GM19328 (cell line): ENCODE measurements around the gene PABPN1L.

Experiments
- ATAC-seq: cut with Tn5 transposase; IDR thresholded peaks from one replicate; pipeline ENCODE4 v1.9.1; 2021; ENCODE audit warnings: mild to moderate bottlenecking, moderate library complexity; ENCODE audit not compliant: unreplicated experiment

Gene PABPN1L

DNA sequence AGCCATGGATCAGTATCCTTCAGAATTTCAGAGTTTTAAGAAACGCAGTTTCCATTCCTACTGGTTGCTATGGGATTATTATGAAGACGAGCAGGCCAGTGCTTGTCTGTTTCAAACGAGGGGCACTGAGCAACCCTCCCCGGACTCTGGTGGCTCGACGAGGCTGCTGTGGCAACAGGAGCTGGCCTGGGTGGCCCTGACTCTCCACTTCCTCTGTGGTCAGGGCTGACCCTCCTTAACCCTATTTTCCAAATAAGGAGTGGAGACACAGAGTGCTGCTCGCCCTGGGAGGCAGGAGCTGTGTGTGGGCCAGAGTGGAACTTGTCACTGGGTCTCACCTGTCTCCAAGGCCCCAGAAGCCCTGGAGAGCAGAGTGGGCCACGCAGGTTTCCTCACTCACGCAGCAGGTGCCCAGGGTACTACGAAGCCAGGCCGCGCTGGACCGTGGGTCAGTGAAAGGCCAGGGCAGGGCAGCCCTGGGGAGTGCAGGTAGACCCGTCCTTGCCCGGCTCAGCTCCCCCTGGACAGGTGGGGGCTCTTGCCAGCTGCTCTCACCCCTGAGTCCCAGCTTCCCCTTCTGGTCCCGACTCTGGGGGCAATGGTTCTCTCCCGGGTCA, 13.0 kb downstream of the PABPN1L start:
- ATAC-seq: no peak

DNA sequence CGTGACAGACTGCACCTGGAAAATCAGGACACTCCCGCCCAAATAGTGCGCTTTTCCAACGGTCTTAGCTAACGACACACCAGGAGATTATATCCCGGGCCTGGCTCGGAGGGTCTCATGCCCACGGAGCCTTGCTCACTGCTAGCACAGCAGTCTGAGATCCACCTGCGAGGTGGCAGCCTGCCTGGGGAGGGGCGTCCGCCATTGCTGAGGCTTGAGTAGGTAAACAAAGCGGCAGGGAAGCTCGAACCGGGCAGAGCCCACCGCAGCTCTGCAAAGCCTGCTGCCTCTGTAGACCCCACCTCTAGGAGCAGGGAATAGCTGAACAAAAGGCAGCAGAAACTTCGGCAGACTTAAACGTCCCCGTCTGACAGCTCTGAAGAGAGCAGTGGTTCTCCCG, 14.8 kb downstream of the PABPN1L start:
- ATAC-seq: no peak

DNA sequence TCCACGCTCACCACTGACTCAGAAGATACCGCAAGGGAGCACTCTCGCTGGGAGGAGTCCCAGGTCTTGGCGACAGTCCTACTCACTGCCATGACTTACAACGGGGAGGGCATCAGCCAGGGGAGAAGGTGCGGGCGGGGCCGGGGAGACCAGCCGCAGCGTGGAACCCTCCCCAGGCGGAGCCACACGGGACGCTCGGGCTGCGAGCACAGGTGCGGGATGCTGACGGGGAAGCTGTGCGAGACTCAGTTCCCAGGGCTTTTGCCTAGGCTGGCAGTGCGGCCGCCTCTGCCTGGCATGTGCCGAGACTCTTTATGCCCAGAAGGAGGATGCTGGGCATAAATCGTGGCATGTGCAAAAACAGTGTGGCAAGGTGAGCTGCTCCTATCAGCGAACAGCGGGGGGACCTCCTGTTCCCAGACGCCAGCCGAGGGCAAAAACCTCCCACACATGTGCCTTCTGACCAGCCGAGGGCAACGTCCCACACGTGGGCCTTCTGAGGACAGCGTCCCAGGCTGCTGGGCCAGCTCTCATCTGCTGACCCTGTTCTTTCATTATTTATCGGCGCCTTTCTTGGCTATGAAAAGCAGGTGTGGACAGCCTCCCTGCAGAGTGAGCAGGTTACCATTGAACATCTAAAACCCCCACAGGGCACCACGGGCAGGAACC, 15.8 kb downstream of the PABPN1L start:
- no peak for ATAC-seq

DNA sequence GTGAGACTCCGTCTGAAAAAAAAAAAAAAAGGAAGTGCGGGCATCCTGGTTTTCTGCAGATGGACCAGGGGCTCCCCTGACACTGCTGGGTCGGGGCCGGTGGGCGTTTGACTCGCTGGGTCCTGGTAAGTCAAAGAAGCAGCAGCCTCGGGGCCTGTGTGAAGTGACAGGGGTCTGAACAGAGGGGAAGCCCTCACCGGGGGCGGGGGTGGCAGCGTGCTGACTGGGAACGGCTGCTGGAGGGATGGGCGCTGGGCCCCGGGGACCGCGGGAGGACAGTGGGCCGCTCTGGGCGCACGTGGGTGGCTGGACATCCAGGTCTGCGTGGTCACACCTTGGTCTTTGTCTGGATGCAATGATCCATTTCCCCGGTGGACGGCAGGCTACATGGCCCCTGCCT, 17.9 kb downstream of the PABPN1L start:
- no peak for ATAC-seq

- ATAC-seq: no peak
Measured at GRCh38 chr16:88847654-88848053, 18.8 kb downstream of the PABPN1L start.

GRCh38 chr16:88846088-88846487, 20.4 kb downstream of the PABPN1L start:
- ATAC-seq: no peak

- ATAC-seq: no peak
Measured at GRCh38 chr16:88844419-88845036, 21.9 kb downstream of the PABPN1L start.

DNA sequence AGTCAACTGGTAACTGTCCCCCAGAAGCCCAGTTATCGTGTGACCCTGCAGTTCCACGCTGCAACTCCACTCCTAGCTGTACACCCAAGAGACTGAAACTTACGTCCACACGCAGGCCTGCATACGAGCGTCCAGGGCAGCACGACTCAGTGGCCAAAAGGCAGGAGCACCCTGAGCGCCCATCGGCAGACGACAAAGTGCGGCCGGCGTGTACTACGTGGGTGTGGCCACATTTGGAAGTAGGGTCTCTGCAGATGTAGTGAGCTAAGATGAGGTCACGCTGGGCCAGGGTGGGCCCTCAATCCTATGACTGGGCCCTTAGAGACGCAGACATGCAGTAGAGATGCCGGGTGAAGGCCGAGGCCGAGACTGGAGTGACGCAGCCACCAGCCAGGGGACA, 23.2 kb downstream of the PABPN1L start:
- no peak for ATAC-seq

- no peak for ATAC-seq
Measured at GRCh38 chr16:88842806-88843205, 23.7 kb downstream of the PABPN1L start.

- ATAC-seq: no peak
Measured at GRCh38 chr16:88842308-88842756, 24.1 kb downstream of the PABPN1L start.

DNA sequence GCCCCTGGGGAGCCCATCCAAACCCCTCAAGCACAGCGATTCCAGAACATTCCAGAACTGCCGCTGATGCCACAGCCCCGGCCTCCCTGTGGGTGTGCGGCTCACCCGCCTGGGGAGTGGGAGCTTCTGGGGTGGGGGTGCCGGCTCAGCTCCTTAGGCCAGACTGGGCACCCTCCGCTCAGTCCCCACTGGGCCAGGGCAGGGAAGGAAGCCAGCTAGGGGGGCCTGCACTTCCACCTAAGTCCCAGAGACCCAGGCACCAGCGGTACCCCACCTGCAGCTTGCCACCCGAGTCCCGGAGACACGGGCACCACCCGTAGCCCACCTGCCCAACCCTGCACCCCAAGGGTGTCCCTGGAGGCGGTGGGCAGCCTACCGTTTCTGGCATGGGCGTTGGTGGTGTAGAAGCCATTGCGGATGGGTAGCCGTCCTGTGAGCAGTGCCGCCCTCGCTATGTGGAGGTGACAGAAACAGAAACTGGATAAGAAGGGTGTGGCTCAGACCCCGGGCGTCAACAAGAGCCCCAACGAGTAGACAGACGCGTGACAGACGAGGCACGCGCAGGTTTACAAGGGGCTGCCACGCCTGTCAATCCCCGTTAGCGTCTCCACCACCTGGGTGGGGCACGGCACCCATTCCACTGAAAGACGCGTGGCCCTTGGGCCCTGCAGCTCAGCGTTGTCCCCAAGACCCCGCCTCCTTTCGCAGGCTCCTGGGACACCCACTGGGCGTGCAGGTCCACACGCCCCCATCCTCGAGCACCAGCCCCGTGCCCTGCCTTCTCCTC, 24.7 kb downstream of the PABPN1L start:
- ATAC-seq: no peak

DNA sequence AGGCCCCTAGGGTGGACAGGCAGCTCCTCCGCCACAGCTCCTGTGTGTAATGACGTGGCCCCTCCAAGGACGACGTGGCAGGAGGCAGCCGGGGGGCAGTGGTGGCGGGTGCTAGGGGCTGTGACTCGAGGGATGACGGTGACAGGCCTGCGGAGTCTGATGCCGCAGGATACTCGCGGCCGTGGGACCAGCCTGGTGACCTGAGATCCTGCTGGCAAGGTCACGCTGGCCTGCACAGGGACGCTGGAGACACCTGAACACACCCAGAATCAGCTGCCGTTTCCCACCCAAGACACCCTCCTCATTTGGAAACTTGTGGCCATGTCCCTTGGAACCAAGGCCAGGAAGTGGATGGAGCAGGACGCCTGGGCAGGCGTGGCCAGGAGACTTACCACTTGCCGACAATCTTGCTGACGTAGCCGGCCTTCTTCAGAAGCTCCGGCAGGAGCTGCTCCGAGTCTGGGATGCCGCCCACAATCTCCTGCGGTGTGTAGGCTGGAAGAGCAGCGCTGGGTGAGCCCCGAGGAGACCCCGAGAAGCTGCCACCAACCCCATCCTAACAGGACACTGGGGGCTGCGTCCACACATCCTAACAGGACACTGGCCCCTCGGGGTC, 25.8 kb downstream of the PABPN1L start:
- ATAC-seq: no peak

DNA sequence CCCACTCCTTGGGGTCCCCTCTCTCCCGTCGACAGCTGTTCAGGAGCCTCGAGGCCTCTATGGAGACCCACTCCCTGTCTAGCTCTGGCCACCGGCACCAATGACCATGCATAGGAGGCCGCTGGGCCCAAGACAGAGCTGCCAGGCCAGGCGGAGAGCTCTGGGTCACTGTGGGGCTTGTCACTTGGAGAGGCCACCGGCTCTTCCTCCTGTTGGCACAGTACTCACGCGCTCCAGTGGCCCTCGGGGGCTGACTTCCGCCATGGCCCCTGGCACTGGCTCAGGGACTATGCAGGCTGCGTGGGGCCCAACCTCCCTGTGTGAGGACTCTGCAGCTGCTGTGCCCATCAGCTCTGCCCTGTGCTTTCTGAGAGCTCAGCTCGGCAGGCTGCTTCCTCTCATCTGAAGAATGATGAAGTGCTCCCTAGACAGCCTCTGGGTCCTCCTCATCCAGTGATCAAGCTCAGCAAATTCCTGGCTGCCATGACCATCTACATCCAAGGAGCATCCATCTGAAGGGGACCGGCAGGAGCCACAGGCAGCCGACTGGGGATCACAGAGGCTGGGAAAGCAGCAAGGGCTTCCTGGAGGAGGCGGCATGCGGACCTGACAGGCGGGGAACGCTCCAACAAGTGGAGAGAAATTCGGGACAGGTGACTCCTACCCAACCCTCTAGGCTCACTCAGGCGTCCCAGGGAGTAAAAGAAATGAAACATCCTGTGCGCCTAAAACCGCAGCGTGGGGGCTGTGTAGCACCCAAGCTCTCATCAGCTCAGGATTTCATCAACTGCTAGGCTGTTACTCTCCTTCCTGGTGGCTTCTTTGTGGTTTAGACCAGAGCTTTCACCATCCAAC, 26.5 kb downstream of the PABPN1L start:
- ATAC-seq: no peak

DNA sequence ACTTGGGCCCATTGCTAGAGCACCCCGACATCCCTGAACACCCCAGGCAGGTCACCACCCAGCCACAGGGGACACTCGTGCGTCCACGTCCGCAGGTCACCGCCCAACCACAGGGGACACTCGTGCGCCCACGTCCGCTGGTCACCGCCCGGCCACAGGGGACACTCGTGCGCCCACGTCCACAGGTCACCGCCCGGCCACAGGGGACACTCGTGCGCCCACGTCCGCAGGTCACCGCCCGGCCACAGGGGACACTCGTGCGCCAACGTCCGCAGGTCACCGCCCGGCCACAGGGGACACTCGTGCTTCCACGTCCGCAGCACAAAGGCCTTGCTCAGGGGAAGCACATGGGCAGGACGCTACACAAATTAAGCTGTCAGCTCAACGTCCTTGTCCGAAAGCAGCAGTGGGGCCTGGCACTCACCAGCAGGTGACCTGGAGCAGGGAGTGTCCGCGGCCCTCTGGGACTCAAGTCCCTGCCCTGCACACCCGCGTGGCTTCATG, 27.4 kb downstream of the PABPN1L start:
- no peak for ATAC-seq

DNA sequence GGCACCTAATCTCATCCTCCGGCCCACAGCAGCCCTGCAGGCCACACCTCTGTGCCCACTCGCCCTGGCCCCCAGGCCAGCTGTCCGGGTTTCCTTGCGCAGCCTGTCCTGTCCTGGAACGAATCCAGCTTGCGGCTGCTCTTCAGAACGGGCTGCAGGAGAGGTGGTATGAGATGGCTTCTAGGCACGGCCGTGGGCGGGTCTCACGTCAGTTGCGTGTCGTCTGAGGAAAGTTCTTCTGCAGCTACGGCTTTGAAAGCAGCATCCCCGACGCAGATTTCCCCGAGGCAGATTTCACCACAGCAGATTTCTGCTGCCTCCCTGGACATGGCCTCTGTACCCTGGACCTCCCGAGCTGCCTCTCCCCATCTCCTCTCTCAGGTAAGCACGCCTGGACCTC, 27.9 kb downstream of the PABPN1L start:
- no peak for ATAC-seq

- ATAC-seq: no peak
Measured at GRCh38 chr16:88837806-88838205, 28.7 kb downstream of the PABPN1L start.

DNA sequence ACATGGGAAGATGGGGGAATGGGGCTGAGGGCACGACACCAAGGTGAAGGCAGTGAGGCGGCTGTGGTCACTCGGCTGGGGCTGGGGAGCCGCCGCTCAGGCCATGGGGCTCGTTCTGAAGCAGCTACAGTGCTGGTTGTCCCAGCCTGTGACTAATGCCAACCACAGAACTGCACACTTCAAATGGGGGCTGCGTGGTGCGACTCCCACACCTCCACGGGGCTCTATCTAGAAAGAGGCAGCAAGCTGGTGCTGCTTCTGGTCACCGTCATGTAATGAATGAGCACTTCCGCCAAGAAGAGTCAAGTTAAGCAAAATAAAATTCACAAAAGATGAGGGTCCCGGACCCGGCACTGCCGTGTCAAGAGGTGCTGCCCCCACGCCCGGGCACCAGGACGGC, 29.7 kb downstream of the PABPN1L start:
- no peak for ATAC-seq

DNA sequence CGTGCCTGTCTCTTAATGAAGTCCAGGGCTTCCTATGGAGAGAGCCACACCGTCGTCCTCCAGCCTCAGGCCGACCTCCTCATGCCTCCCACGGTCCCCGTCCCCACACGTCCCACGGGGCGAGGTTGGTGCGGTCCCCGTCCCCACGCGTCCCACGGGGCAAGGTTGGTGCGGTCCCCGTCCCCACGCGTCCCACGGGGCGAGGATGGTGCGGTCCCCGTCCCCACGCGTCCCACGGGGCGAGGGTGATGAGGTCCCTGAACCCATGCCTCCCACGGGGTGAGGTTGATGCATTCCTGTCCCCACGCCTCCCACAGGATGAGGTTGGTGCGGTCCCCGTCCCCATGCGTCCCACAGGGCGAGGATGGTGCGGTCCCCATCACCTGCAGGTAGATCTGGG, 30.6 kb downstream of the PABPN1L start:
- no peak for ATAC-seq

GRCh38 chr16:88835383-88835782, 31.1 kb downstream of the PABPN1L start:
- ATAC-seq: no peak

- no peak for ATAC-seq
Measured at GRCh38 chr16:88834670-88835069, 31.8 kb downstream of the PABPN1L start.
